Activated T-helper 9 cell treated with anti-CD3 and anti-CD28 coated beads, Interleukin-2, amount 50 U/mL, for 16 hours (primary cell): Measurements from ENCODE around the gene LPAR3.
"Not testable (repeated sequence)": the region's sequence is repeated elsewhere in the genome, so short reads cannot be mapped to it uniquely, and the experiment has no call there.

ENCODE experiments used
- DNase-seq: peaks from one replicate; pipeline ENCODE4 v3.0.0-alpha.2; 2020; ENCODE audit warnings: low read depth

LPAR3 gene

GRCh38 chr1:84907095-84907827 is 14.3 kb upstream of the LPAR3 start:
- no peak for DNase-seq

- not testable (repeated sequence) for DNase-seq
Measured at GRCh38 chr1:84902727-84903126, 9.7 kb upstream of the LPAR3 start.

DNA sequence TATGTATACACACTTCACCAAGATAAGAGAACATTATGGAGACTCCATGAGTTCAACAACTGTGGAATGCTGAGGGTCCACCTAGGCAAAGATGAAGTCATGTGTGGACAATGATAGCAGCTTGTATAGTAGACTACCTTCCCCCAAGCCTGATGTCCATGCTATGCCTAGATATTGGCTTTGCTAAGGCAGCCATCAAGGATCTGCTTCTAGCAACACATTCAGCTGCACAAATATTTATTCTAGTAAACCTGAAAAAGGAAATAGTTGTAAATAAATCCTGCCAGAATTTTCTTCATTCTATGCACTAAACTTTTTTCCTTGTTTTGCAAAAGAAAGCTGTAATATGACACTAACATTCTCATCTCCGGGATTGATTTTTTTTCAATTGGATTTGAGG is 7.0 kb upstream of the LPAR3 start:
- no peak for DNase-seq

GRCh38 chr1:84896279-84896678 is 3.3 kb upstream of the LPAR3 start:
- no peak for DNase-seq

DNA sequence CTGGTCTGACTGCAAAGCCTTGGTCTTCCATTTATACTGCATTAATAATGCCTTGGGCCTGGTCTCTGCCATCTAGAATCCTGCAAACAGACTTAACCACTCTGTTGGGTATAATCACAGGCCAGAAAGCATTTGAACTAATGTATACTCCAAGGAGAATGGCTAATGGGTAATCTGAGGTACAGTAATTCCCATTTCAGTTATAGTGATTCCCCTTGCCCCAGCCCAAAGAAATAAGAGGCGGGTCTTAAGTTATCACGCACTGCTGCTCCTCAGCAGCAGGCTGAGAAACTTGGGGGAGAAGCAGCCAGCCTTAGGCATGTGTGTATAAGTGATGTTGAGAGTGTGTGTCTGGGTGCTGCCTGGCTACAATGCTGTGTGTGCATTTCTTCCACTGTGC is 2.4 kb downstream of the LPAR3 start:
- DNase-seq = no peak

DNA sequence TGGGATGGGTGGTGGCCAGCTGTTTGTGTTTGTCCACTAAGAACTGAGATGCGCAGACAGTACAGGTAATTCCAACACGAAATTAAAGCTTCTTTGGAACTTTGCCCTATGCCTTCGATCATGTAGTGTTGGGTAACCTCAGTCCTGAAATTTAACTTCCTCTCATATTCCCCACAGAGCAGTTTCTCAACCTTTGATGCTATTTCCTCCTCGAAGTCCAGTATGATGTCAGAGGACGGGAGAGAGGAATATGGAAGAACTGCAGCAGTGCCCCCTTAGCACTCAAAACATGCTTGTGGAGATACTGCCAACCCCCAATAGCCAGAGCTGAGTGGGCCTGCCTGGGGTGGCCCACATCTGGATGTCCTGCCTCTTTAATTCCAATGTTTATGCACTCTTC is 3.6 kb downstream of the LPAR3 start:
- no peak for DNase-seq

- peak; percentile 7 for DNase-seq
Measured at GRCh38 chr1:84888753-84889152, 4.3 kb downstream of the LPAR3 start.

DNA sequence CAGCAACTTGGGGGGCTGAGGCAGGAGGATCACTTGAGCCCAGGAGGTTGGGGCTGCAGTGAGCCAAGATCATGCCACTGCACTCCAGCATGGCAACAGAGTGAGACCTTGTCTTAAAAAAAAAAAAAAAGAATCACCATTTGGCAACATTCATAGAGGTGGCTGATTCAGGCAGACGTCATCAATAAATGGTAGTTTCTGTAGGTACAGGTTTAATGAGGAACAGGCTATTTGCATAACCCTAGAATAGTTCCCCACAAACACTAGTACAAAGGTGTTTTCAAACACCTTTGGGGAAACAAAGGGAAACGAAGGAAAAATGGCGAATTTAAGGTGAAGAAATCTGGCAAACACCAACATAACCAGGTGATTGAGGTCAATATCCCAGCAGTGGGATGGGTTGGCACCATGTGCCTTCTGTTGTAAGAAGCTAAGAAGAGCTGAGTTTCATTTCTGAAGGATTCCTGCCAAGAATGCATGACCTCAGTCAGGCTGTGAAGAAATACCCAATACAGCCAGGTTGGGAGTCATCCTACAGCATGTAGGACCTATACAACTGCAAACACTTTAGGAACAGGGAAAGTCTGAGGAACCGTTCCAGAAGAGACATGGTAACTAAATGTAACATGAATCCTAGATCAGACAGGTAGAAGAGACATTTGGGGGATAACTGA is 5.6 kb downstream of the LPAR3 start:
- no peak for DNase-seq

- DNase-seq = no peak
Measured at GRCh38 chr1:84885469-84885868, 7.5 kb downstream of the LPAR3 start.

DNA sequence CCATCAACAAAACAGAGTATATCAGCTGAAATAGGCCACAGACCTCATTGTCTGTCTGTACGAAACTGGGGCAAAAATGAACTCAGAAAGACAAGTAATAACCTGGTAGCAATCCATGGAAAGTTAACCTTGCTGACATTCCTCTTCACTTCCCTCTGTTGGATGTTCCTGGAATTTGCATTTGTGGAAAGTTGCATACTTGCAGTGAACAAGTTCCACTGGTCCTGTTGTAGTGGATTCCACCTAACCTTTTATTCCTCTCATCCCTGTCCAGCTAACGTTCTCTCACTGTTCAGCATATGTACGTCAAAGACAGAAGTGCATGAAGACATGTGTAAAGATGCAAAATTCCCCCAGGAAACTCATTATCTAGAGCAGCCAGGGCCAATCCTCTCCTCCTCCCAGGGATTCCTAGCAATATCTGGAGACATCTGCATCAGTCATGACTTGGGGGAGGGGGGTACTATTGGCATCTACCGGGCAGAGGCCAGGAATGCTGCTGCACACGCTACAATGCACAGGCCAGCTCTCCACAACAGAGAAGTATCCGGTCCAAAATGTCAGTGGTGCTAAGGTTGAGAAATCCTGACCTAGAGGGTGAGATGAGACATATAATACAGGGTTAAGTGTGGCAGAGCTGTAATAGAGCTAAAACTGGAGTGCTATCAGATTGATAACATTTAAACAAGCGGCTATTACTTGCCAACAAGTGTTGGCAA is 8.2 kb downstream of the LPAR3 start:
- DNase-seq = no peak

- DNase-seq = no peak
Measured at GRCh38 chr1:84883286-84883685, 9.7 kb downstream of the LPAR3 start.

- DNase-seq = no peak
Measured at GRCh38 chr1:84877592-84877991, 15.4 kb downstream of the LPAR3 start.

- no peak for DNase-seq
Measured at GRCh38 chr1:84876353-84876752, 16.7 kb downstream of the LPAR3 start.

GRCh38 chr1:84873366-84873765 is 19.6 kb downstream of the LPAR3 start:
- no peak for DNase-seq

- no peak for DNase-seq
Measured at GRCh38 chr1:84872696-84873355, 20.2 kb downstream of the LPAR3 start.

DNA sequence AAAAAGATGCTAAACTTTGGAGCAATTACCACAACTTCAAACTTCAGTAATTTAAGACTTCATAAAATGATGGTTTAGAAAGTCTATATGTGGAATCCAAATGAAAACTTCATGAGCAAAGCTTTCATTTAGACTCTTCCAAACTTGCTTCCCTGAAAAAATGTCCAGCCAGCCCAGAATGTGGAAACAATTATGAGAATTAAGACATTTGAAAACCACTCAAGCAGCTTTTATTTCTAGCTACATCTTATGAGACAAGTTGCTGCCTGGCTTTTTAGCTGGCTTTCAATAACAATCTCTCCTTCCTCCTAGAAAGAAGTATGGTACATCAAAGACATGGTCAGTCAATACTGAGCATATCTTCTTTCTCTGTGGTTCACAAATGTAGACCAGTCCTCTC is 21.8 kb downstream of the LPAR3 start:
- no peak for DNase-seq

DNA sequence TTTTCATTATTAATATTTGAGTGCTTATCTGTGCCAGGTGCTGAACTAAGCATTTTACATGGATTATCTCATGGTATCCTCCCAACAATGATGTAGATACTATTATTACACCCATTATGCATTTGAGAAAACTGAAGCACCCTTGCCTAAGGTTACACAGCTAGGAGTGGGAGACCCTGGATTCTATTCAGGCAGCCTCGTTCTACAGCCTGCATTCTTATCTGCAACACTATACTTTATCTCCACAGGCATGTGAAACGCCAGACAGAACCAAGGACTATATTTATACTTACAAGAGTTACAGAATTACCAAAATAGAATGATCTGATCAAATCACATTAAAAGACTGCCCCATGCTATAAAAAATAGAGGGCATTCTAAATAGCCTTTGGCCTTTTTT is 22.4 kb downstream of the LPAR3 start:
- DNase-seq = no peak

DNA sequence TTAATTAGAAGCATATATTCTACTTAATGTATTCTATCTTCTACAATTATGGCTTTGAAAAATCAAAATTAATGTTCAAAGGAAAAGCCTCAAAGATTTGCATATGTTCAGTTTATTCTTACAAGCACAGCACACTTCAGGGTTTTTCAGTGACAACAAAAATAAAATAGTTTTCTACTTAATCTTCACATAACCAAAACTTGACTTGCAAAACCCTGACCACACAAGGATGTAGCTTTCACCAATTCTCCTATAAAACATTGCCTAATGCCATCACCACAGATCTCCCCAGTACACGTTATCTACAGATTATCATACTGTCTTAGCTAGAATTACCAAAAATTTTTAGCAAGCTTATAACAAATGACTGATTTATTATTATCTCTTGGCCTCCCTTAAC is 23.3 kb downstream of the LPAR3 start:
- no peak for DNase-seq

DNA sequence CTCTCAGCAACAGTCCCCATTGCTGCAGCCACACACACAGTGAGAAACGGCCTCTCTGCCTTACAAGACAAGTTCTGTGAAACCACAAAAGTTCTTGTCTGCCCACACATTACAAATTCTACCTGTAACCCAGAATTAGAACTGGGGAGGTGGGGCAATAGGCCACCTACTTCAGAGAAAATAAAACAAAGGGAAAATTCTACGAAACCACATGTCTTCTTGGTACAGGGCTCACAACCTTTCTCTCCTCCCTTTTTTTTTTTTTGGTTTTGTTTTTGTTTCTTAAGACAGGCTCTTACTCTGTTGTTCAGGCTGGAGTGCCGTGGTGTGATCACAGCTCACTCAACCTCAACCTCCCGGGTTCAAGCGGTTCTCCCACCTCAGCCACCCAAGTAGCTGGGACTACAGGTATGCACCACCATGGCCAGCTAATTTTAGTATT is 30.2 kb downstream of the LPAR3 start:
- DNase-seq = peak; percentile 26

DNA sequence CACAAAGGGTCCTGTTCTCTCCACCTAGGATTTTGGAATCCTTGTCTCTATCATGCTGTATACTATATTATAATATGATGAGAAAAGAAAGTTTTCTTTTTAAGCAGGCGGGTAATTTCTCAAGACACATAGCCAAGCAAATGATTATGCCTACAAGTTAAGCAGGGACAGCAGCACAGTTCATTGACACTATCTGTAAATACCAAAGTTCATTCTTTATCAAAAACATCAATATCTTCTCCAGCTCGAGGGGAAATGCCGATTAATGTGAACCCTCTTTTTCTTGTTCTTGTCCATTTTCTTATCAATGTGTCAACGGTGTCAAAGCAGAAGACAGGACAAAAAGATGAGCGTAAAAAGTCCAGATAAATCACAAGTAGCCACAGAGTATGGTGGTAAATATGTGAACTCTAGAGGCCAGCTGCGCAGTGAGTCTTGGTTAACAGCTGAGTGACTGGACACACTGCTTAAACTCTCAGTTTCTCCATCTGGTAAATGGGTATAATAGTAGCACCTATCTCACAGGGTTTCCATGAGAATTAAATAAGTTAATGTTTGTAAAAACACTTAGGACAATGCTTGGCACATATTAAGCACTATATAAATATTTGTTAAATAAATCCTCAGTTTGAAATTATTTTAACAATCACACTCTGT is 30.9 kb downstream of the LPAR3 start:
- DNase-seq = no peak

GRCh38 chr1:84861516-84861915 is 31.5 kb downstream of the LPAR3 start:
- DNase-seq = no peak

DNA sequence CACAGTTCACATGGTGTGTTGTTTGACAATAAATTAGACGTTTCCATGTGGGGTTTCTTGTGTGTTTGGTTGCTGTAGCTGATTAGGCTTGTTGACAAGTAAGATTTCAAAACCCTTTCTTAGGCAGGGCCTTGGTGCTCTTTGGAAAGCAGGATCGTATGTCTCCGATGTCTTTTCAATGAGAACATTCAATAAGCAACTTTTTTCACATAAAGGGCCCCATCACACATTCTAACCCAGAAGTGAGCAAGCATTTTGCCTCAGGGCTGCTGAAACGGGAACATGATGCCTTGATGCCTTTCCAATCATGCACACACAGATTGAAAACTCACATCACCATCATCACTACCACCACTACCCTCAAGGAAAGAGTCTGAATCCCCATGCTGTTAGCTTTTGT is 33.1 kb downstream of the LPAR3 start:
- DNase-seq = no peak
